ENCODE results near the gene RPGRIP1.

GRCh38 chr14:21258889-21259787 is 20.7 kb upstream of the RPGRIP1 start:
- no peak for TF ChIP-seq POLR2A (IDR thresholded peaks at IDR 0.05)
- TF ChIP-seq, protein P1, sequence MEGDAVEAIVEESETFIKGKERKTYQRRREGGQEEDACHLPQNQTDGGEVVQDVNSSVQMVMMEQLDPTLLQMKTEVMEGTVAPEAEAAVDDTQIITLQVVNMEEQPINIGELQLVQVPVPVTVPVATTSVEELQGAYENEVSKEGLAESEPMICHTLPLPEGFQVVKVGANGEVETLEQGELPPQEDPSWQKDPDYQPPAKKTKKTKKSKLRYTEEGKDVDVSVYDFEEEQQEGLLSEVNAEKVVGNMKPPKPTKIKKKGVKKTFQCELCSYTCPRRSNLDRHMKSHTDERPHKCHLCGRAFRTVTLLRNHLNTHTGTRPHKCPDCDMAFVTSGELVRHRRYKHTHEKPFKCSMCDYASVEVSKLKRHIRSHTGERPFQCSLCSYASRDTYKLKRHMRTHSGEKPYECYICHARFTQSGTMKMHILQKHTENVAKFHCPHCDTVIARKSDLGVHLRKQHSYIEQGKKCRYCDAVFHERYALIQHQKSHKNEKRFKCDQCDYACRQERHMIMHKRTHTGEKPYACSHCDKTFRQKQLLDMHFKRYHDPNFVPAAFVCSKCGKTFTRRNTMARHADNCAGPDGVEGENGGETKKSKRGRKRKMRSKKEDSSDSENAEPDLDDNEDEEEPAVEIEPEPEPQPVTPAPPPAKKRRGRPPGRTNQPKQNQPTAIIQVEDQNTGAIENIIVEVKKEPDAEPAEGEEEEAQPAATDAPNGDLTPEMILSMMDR (IDR thresholded peaks at IDR 0.05) = no peak

All from ovary (tissue), 3 donors.